Lung (tissue), 12 donors: Measurements from ENCODE around the gene PARD3B. TPM values are rescaled to one million over a fixed set of nuclear protein-coding genes. Genes with fewer than 3 reads are reported as not detected.

Source experiments
- ATAC-seq: fragments of 200-7000 bp; cut with Tn5 transposase; one replicate; pipeline ENCODE4 v1.9.1; 2020; ENCODE audit warnings: moderate number of reproducible peaks; ENCODE audit not compliant: insufficient read depth, low FRiP score
- DNase-seq, 3 donors: peaks; one replicate each; pipeline ENCODE4 v3.0.0-alpha.2; 2013 to 2017
- H3K27ac ChIP-seq, 2 donors: one replicate each; pipeline ENCODE4 v1.5.1; 2013; ENCODE audit warnings: mild to moderate bottlenecking in 2 of 2, moderate library complexity in 2 of 2, control low read depth in 1 of 2, inconsistent platforms in 1 of 2, low read depth in 1 of 2, low read length in 1 of 2
- H3K27me3 ChIP-seq, 3 donors: one replicate each; pipeline ENCODE4 v1.5.1; 2013; ENCODE audit warnings: low read length in 2 of 3; ENCODE audit not compliant: control insufficient read depth in 3 of 3, insufficient read depth in 3 of 3
- H3K36me3 ChIP-seq, 4 donors: one replicate each; pipeline ENCODE4 v1.5.1; 2013; ENCODE audit warnings: low read length in 4 of 4, mild to moderate bottlenecking in 1 of 4, moderate library complexity in 1 of 4; ENCODE audit not compliant: control insufficient read depth in 4 of 4, insufficient read depth in 4 of 4
- H3K4me1 ChIP-seq, 5 donors: one replicate each; pipeline ENCODE4 v1.5.1; 2013; ENCODE audit warnings: low read length in 5 of 5, mild to moderate bottlenecking in 2 of 5, moderate library complexity in 1 of 5; ENCODE audit not compliant: control insufficient read depth in 5 of 5, insufficient read depth in 5 of 5
- H3K4me3 ChIP-seq: one replicate; pipeline ENCODE4 v1.5.1; 2013; ENCODE audit warnings: mild to moderate bottlenecking, control low read depth, moderate library complexity
- H3K9ac ChIP-seq, 2 donors: one replicate each; pipeline ENCODE4 v1.5.1; 2013; ENCODE audit warnings: low read length in 2 of 2, control low read depth in 1 of 2; ENCODE audit not compliant: insufficient read depth in 1 of 2
- H3K9me3 ChIP-seq, 4 donors: one replicate each; pipeline ENCODE4 v1.5.1; 2013; ENCODE audit warnings: low read length in 3 of 4, mild to moderate bottlenecking in 1 of 4, moderate library complexity in 1 of 4; ENCODE audit not compliant: control insufficient read depth in 4 of 4, insufficient read depth in 3 of 4
- WGBS, 2 donors: extraction: QIAGEN DNeasy Blood & Tissue Kit; methylation state at CpG; one replicate each; pipeline ENCODE4 v1.1.7; 2013; 5-methylcytosine and 5-hydroxymethylcytosine counted together
- polyA plus RNA-seq, 2 donors: library from polyadenylated mRNA; stranded (reverse); fragments of 200-250 nt; gene quantifications; one replicate each; pipeline ENCODE4 v1.2.1, GENCODE V29; 2013
- total RNA-seq, 2 donors: library from RNA; depleted of rRNA in 1 of 2; stranded (reverse); fragments of >200 nt in 1 of 2; gene quantifications; one replicate each; pipeline ENCODE4 v1.2.1, GENCODE V29; 2014 to 2021
- TF ChIP-seq, protein P1 (sequence below): IDR thresholded peaks from 2 replicates; pipeline ENCODE4 v1.5.1; 2012; ENCODE audit warnings: mild to moderate bottlenecking; ENCODE audit errors: control extremely low read depth, extremely low read depth
- donor health status: control.
- donor health status: control.
- donor health status: Bipolar disorder and iron deficiency.
- donor health status: healthy.
- donor health status: DM: yes; HTN: yes; CAD: no.

The PARD3B gene
- total and polyA plus RNA-seq, 4 donors = 2.4 to 38.7 (median 17.1) TPM

DNA sequence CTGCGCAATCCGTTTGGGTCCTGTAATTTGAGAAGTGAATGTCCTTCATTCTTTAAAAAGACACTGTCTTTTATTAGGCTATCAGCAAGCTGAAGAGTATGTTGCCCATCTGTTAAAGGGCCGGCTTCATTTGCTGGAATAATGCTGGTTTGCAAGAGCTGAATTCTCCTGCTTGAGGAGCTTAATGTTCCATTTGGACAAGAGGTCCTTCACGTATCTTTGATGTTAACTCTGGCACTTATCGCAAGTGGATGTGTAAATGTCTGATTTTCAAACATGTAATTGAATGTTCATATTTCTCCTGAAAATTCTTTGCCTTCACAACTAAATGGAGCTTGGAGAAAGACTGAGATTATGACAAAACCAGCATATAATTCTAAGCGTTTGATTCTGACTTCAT lies 856.2 kb downstream of the PARD3B start:
- H3K9me3 ChIP-seq = no peaks in the 10 kb centered on the region
- ATAC-seq (no peak), DNase-seq (peak in 2 of 3 donors; percentile 32 to 66)
- H3K4me1 ChIP-seq = peaks cover 0 to 7% (median 0%) of the 10 kb centered on the region in 5 donors
- 77 to 89% methylated on average over 6 of the region's 6 CpGs for WGBS, 2 donors
- no peaks in the 10 kb centered on the region for H3K36me3 ChIP-seq
- H3K9ac ChIP-seq = no peak overlapping the region
- H3K27me3 ChIP-seq = peaks cover 0 to 36% (median 0%) of the 10 kb centered on the region in 3 donors
- TF ChIP-seq, protein P1, sequence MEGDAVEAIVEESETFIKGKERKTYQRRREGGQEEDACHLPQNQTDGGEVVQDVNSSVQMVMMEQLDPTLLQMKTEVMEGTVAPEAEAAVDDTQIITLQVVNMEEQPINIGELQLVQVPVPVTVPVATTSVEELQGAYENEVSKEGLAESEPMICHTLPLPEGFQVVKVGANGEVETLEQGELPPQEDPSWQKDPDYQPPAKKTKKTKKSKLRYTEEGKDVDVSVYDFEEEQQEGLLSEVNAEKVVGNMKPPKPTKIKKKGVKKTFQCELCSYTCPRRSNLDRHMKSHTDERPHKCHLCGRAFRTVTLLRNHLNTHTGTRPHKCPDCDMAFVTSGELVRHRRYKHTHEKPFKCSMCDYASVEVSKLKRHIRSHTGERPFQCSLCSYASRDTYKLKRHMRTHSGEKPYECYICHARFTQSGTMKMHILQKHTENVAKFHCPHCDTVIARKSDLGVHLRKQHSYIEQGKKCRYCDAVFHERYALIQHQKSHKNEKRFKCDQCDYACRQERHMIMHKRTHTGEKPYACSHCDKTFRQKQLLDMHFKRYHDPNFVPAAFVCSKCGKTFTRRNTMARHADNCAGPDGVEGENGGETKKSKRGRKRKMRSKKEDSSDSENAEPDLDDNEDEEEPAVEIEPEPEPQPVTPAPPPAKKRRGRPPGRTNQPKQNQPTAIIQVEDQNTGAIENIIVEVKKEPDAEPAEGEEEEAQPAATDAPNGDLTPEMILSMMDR = no peak
- H3K4me3 ChIP-seq = no peak overlapping the region
- no peak overlapping the region for H3K27ac ChIP-seq

- Histone ChIP-seq H3K36me3 (no peaks in the 10 kb centered on the region), H3K9me3 (no peaks in the 10 kb centered on the region), H3K4me3 (no peak overlapping the region), H3K27me3 (peaks cover 0 to 36% (median 0%) of the 10 kb centered on the region in 3 donors), H3K27ac (no peak overlapping the region), H3K9ac (no peak overlapping the region), H3K4me1 (peaks cover 0 to 9% (median 0%) of the 10 kb centered on the region in 5 donors)
- TF ChIP-seq, protein P1 = no peak
- 75 to 82% methylated on average over 2 of the region's 2 CpGs for WGBS, 2 donors
- DNase-seq (no peak), ATAC-seq (no peak)
These were observed 856.7 kb downstream of the PARD3B start for GRCh38 chr2:205402011-205402410.

GRCh38 chr2:205403244-205403825 lies 858.1 kb downstream of the PARD3B start:
- H3K4me1 ChIP-seq = peaks cover 0 to 15% (median 0%) of the 10 kb centered on the region in 5 donors
- H3K27me3 ChIP-seq = peaks cover 0 to 39% (median 0%) of the 10 kb centered on the region in 3 donors
- H3K4me3 ChIP-seq = no peak overlapping the region
- H3K9me3 ChIP-seq = no peaks in the 10 kb centered on the region
- DNase-seq = no peak
- 89 to 94% methylated on average over 2 of the region's 2 CpGs for WGBS, 2 donors
- TF ChIP-seq, protein P1 = no peak
- no peaks in the 10 kb centered on the region for H3K36me3 ChIP-seq
- no peak overlapping the region for H3K9ac ChIP-seq
- no peak overlapping the region for H3K27ac ChIP-seq
- no peak for ATAC-seq

DNA sequence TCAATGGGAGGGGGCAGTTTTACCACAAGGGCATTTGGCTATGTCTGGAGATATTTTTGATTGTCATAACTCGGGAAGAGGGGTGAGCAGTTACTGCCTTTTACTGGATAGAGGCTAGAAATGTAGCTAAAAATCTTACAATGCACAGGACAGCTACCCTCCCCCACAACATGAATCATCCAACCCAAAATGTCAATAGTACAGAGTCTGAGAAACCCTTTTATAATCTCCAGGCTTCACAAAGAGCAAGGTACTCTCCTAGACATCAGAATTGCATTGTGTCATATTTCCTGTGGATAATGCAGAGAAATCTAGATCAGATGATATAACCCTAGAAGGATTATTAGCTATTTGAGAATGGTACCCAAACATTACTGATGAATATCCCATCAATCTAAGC lies 859.9 kb downstream of the PARD3B start:
- DNase-seq = no peak
- Histone ChIP-seq H3K27me3 (peaks cover 0 to 42% (median 0%) of the 10 kb centered on the region in 3 donors), H3K9ac (no peak overlapping the region), H3K4me3 (no peak overlapping the region), H3K9me3 (no peaks in the 10 kb centered on the region), H3K27ac (no peak overlapping the region), H3K36me3 (no peaks in the 10 kb centered on the region), H3K4me1 (peaks cover 0 to 32% (median 3%) of the 10 kb centered on the region in 5 donors)
- no peak for ATAC-seq
- TF ChIP-seq, protein P1 = no peak
- 85 to 96% methylated on average over 1 of the region's 1 CpG for WGBS, 2 donors
